Fibroblast of skin of right quadriceps (primary cell): ENCODE data around the gene CNST.
"Not testable (repeated sequence)": the region's sequence is repeated elsewhere in the genome, so short reads cannot be mapped to it uniquely, and the experiment has no call there.

Experiments used
- DNase-seq: peaks from one replicate; pipeline ENCODE4 v3.0.0-alpha.2; 2013

CNST gene

GRCh38 chr1:246681900-246682895 lies 115.9 kb downstream of the CNST start:
- DNase-seq = no peak

DNA sequence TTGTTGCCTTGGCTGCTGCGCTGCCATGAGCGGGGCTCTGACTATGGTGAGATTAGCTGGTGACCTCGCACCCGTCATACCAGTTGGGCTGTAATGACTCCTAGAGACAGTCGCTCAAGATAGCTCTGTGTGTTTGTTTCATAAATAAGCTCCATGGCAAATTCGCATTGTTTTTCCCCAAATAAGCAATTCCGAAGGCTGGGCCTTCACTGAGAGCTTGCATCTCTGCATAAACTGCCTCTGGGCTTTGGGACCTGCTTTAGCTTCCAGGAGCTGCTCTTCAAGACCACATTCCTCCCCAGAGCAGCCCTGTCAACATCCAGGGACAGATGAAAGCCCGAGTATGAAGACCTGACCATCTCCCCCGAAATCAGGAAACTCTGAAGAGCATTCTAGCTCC lies 117.3 kb downstream of the CNST start:
- DNase-seq = no peak

DNA sequence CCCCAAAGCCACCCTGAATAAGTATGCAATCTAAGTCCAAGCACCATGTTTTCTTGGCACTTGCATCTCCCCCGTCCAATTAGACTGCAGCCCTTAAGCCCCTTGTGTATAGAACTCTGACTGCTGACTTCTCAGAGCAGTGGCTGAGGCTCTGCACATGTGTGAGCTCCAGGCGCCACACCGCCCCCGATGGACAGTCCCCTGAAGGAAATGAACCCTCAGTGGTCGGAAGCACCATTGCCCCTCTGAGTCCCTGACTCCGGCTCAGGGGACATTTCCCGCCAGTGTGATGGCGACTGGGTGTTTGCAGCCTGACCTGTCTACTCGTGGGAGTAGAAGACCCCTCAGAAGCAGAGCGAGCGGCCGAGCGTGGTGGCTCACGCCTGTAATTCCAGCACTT lies 120.7 kb downstream of the CNST start:
- no peak for DNase-seq

GRCh38 chr1:246689409-246690008 lies 123.3 kb downstream of the CNST start:
- peak; percentile 75 for DNase-seq

DNA sequence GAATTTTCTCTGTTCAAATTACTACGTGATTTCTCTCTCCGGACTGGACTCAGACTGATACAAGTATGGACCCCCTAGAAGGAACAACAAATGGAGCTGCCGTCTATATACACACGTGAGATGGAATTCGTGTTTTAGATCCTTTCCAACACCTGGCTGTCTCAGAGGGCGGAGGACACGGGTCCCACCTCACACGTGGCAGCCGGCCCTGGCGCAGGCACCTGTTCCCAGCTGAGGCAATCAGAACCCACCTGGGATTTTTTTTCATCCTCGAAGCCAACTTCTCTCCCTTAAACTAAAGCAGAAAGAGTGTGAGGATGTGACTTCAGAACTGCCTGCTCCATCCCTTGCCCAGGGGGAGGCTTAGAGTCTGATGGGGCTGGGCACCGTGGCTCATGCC lies 123.8 kb downstream of the CNST start:
- DNase-seq = no peak

DNA sequence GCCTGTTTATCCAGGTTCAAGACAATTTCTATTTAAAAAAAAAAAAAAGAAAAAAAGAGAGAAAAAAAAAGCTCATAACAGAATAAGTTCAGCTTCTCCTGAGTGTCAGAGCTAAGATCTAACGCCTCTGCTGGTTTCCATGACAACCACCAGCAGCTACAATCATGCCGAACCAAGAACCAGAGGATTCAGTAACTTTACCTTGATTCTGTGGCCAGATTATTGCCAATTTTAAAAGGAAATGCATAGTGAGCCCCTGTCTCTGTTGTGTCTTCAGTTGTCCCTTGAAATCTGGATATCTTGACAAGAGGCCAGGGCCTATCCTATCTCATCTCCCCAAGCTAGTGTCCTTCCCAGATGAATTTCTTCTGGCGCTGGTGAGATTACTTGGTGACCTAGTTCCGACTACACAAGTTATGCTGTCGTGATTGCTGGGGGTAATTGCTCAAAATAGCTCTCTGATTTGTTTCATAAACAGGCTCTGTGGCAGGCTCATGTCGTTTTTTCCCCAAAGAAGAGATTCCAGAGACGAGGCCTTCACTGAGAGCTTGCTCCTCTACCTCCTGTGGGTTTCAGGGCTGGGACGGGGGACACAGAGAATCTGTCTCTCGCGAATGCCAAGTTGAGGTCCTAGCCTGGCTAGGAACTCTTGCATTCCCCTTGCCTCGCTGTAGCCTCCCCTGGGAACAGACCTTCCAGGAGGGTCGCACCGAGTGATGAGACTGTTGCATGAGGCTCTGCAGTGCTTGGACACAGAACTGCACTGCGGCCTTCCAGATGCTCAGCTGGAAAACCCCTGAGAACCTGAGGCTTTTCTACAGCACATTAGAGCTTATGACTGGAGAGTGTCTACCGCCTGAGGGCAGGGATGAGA lies 125.6 kb downstream of the CNST start:
- no peak for DNase-seq

DNA sequence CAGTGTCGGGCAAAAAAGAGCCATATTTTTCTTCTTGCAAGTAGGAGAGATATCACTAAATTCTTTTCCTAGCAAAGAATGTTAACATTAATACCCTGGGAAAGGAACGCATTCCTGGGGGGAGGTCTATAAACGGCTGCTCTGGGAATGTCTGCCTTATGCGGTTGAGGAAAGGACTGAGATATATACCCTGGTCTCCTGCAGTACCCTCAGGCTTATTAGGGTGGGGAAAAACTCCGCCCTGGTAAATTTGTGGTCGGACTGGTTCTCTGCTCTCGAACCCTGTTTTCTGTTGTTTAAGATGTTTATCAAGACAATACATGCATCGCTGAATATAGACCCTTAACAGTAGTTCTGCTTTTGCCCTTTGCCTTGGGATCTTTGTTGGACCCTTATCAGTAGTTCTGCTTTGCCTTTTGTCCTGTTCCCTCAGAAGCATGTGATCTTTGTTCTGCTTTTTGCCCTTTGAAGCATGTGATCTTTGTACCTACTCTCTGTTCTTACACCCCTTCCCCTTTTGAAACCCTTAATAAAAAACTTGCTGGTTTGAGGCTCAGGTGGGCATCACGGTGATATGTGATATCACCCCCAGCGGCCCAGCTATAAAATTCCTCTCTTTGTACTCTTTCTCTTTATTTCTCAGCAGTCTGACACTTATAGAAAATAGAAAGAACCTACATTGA lies 128.1 kb downstream of the CNST start:
- not testable (repeated sequence) for DNase-seq

GRCh38 chr1:246695136-246695535 lies 128.9 kb downstream of the CNST start:
- no peak for DNase-seq

GRCh38 chr1:246695666-246696065 lies 129.4 kb downstream of the CNST start:
- no peak for DNase-seq

DNA sequence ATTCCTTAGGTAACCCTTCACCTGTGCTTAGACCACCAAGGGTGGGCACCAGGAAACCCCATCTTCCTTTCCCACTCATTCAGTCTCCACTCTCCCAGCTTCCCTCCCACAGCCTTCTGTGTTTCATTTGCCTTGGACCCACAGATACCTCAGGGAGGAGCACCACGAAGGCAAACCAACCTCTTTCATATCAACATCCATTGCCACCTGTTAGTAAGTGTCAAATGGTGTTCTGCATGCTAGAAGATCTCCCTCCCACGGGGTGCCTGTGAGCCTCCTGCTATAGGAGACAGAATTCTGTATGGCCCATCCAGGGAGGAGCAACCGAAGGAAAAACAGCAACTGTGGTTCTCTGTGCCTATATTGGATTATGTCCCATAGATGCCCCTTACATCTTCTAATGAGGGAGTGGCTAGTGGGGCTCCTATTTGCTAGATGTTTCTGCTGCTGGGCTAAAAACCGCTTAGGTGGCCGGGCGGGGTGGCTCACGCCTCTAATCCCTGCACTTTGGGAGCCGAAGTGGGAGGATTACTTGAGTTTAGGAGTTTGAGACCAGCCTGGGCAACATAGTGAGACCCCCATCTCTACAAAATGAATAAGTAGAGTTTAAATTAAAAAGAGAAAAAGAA lies 132.3 kb downstream of the CNST start:
- DNase-seq = no peak

DNA sequence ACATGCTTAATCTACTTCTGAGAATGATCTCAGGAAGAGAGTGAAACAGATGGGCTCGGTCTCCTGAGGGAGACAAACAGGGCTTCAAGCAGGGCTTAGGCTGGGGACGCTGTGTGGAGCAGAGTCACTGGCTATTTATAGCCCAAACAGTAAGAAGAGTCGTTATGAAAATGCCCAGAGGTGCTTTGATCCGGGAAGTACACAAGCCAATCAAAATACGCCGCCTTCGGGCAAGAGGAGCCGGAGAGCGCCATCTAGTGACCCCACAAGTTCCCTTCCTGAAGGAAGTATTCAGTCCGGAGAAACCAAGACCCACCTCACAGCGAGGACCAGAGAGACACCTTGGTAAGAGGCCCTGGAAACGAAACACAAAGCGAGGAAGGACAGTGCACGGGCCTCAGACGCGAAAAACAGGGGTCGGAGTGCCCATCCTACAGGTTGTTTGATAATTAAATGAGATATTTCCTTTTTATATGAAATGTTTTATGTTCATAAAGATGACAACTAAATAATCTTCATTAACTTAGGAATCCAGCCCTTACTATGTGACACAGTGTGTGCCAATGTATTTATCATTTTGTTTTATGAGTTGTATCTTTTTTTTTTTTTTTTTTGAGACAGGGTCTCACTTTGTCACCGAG lies 133.0 kb downstream of the CNST start:
- peak; percentile 95 for DNase-seq

DNA sequence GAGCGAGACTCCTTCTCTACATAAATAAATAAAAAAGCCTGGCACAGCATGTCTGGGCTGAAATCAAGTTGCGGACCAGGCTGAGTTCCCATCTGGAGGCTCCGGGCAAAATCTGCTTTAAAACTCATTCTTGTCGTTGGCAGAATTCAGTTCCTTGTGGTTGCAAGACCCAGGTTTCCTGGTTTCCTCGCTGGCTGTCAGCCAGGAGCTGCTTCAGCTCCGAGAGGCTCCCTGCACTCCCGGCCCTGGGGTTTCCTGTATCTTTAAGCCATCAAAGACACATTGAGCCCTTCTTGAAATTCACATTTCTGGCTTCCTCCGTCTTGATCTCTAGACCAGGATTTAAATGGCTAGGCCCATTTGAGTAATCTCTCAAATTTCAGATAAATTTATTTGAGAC lies 137.3 kb downstream of the CNST start:
- DNase-seq = peak; percentile 42

- peak; percentile 96 for DNase-seq
Observed at GRCh38 chr1:246705368-246705767, 139.1 kb downstream of the CNST start.

- DNase-seq = no peak
Observed at GRCh38 chr1:246708166-246708565, 141.9 kb downstream of the CNST start.

GRCh38 chr1:246709196-246709595 lies 142.9 kb downstream of the CNST start:
- DNase-seq = no peak

GRCh38 chr1:246709835-246710234 lies 143.6 kb downstream of the CNST start:
- no peak for DNase-seq

DNA sequence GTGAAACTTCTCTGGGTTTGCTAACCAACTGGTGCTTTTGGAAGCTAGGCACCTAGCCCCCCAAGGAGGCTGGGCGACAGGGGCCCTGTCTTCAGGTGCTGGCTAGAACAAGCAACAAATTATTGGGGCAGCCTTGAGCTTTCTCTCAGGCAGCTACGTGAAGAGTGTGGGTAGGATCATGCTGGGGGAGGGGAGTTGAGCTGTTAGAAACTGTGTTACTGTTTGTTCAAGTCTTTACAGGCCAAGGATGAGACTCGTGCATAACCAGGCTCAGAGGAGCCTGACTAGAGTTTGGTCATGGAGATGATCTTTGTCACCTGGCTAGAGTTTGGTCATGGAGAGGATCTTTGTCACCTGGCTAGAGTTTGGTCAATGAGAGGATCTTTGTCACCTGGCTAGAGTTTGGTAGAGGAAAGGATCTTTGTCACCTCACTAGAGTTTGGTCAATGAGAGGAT lies 145.3 kb downstream of the CNST start:
- DNase-seq = no peak

DNA sequence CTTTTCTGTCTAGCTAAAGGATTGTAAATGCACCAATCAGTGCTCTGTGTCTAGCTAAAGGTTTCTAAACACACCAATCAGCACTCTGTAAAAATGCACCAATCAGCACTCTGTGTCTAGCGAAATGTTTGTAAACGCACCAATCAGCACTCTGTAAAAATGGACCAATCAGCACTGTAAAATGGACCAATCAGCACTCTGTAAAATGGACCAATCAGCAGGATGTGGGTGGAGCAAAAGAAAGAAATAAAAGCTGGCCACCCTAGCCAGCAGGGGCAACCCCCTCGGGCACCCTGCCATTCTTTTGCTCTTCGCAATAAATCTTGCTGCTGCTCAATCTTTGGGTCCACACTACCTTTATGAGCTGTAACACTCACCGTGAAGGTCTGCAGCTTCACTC lies 146.2 kb downstream of the CNST start:
- DNase-seq = not testable (repeated sequence)
